HL-60 (cell line): ENCODE data around the gene B4GALNT1.

Experiments used
- DNase-seq, 2 experiments: peaks; one replicate each; pipeline ENCODE4 v3.0.0-alpha.2; 2010 to 2020; ENCODE audit warnings: low read depth in 1 of 2, low spot score in 1 of 2
- H3K27ac ChIP-seq: fragments of 250-450 bp; sonication (Bioruptor Pico); replicated peaks from 2 replicates; pipeline ENCODE4 v1.5.1; 2020; ENCODE audit warnings: mild to moderate bottlenecking, moderate library complexity
- H3K27me3 ChIP-seq: fragments of 250-450 bp; sonication (Bioruptor Pico); 2 replicates; pipeline ENCODE4 v1.5.1; 2021; ENCODE audit warnings: mild to moderate bottlenecking, moderate library complexity; ENCODE audit not compliant: insufficient read depth, poor library complexity, severe bottlenecking
- H3K4me3 ChIP-seq: replicated peaks from 2 replicates; pipeline ENCODE4 v1.5.1; 2011; ENCODE audit warnings: mild to moderate bottlenecking, control low read depth, low read length; ENCODE audit not compliant: insufficient read depth
- GABPA ChIP-seq: IDR thresholded peaks from 2 replicates; pipeline ENCODE4 v1.6.1; 2012; ENCODE audit warnings: low read depth
- POLR2AphosphoS5 ChIP-seq: IDR thresholded peaks from 2 replicates; pipeline ENCODE4 v1.6.1; 2012; ENCODE audit warnings: low read depth
- SPI1 ChIP-seq: IDR thresholded peaks from 2 replicates; pipeline ENCODE4 v1.6.1; 2012; ENCODE audit warnings: low read depth, mild to moderate bottlenecking, borderline replicate concordance
- TF ChIP-seq, protein P1 (sequence below): IDR thresholded peaks from 2 replicates; pipeline ENCODE4 v1.6.1; 2012; ENCODE audit warnings: low read depth; ENCODE audit not compliant: insufficient replicate concordance
- TF ChIP-seq, protein P2 (sequence below): IDR thresholded peaks from one replicate; pipeline ENCODE4 v1.5.1; 2011; ENCODE audit warnings: low read length, control low read depth, inconsistent platforms; ENCODE audit not compliant: insufficient read depth

The B4GALNT1 gene

DNA sequence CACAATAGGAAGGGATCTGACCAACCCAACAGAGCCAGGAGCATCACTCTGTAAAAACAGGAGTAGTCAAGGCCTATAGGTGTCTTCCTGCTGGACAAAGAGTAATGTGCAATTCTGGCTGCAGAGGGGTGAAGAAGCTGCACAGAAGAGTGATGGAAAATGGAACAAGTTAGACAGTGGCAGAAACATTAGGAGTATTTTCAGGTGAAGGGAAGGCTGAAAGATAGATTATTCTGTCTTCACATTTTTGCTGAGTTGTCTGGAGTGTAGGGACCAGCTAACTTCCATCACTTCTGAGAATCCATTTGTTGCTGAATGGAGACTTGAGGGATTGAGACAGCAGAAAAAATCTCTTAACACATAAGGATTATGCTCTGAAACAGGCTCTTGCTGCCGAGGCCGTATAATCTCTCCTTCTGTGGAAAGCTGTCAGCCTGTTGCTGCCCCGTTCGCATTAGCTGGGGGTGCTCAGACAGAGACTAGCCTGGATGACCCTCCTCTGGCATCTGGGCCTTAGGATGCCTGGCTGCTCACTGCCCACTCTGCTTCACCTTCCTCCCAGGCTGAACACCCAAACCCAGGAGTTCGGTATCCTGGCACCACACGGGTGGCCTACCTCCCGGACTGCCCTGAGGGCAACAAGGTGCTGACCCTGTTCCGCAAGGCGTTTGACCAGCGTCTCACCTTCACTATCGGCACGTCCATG, 24.9 kb downstream of the B4GALNT1 start:
- peaks cover 60% of the 10 kb centered on the region for H3K27me3 ChIP-seq
- no peak for TF ChIP-seq GABPA
- TF ChIP-seq POLR2AphosphoS5, result no peak
- TF ChIP-seq, protein P1, sequence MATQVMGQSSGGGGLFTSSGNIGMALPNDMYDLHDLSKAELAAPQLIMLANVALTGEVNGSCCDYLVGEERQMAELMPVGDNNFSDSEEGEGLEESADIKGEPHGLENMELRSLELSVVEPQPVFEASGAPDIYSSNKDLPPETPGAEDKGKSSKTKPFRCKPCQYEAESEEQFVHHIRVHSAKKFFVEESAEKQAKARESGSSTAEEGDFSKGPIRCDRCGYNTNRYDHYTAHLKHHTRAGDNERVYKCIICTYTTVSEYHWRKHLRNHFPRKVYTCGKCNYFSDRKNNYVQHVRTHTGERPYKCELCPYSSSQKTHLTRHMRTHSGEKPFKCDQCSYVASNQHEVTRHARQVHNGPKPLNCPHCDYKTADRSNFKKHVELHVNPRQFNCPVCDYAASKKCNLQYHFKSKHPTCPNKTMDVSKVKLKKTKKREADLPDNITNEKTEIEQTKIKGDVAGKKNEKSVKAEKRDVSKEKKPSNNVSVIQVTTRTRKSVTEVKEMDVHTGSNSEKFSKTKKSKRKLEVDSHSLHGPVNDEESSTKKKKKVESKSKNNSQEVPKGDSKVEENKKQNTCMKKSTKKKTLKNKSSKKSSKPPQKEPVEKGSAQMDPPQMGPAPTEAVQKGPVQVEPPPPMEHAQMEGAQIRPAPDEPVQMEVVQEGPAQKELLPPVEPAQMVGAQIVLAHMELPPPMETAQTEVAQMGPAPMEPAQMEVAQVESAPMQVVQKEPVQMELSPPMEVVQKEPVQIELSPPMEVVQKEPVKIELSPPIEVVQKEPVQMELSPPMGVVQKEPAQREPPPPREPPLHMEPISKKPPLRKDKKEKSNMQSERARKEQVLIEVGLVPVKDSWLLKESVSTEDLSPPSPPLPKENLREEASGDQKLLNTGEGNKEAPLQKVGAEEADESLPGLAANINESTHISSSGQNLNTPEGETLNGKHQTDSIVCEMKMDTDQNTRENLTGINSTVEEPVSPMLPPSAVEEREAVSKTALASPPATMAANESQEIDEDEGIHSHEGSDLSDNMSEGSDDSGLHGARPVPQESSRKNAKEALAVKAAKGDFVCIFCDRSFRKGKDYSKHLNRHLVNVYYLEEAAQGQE, result no peak
- TF ChIP-seq, protein P2, sequence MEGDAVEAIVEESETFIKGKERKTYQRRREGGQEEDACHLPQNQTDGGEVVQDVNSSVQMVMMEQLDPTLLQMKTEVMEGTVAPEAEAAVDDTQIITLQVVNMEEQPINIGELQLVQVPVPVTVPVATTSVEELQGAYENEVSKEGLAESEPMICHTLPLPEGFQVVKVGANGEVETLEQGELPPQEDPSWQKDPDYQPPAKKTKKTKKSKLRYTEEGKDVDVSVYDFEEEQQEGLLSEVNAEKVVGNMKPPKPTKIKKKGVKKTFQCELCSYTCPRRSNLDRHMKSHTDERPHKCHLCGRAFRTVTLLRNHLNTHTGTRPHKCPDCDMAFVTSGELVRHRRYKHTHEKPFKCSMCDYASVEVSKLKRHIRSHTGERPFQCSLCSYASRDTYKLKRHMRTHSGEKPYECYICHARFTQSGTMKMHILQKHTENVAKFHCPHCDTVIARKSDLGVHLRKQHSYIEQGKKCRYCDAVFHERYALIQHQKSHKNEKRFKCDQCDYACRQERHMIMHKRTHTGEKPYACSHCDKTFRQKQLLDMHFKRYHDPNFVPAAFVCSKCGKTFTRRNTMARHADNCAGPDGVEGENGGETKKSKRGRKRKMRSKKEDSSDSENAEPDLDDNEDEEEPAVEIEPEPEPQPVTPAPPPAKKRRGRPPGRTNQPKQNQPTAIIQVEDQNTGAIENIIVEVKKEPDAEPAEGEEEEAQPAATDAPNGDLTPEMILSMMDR, result no peak
- no peak for TF ChIP-seq SPI1

DNA sequence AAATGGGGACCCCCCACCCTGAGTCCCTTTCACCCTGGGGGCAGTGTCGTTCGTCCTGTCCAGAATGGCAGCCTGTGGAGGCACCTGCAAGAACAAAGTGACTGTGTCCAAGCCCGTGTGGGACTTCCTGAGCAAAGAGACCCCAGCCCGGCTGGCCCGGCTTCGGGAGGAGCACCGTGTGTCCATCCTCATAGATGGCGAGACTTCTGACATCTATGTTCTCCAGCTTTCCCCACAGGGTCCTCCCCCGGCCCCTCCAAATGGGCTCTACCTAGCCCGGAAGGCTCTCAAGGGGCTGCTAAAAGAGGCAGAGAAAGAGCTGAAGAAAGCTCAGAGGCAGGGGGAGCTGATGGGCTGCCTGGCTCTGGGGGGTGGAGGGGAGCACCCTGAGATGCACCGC, 26.2 kb downstream of the B4GALNT1 start:
- Histone ChIP-seq H3K4me3 (no peak overlapping the region), H3K27ac (no peak overlapping the region), H3K27me3 (peaks cover 47% of the 10 kb centered on the region)
- TF ChIP-seq, protein P1, result no peak
- no peak for DNase-seq

More for the DNA sequence above, 24.9 kb downstream of the B4GALNT1 start:
- no peak for DNase-seq
- no peak overlapping the region for H3K4me3 ChIP-seq
- no peak overlapping the region for H3K27ac ChIP-seq

- Histone ChIP-seq H3K4me3 (no peak overlapping the region), H3K27ac (no peak overlapping the region), H3K27me3 (peaks cover 45% of the 10 kb centered on the region)
- TF ChIP-seq, protein P2, result no peak
- no peak for TF ChIP-seq POLR2AphosphoS5
- TF ChIP-seq SPI1, result no peak
- TF ChIP-seq GABPA, result no peak
- TF ChIP-seq, protein P1, result no peak
- no peak for DNase-seq
Observed at GRCh38 chr12:57606399-57606798, 26.6 kb downstream of the B4GALNT1 start.
